HG03521 (cell line): ENCODE measurements around the gene IRF8.
A peak's percentile ranks its signal among the peaks of the same experiment; 100 is the strongest.
"Not testable (repeated sequence)": the region's sequence is repeated elsewhere in the genome, so short reads cannot be mapped to it uniquely, and the experiment has no call there.

ENCODE experiments used
- ATAC-seq: cut with Tn5 transposase; IDR thresholded peaks from one replicate; pipeline ENCODE4 v1.9.1; 2021; ENCODE audit warnings: mild to moderate bottlenecking, moderate library complexity; ENCODE audit not compliant: unreplicated experiment

Gene IRF8

GRCh38 chr16:85891776-85892166 lies 7.2 kb upstream of the IRF8 start:
- ATAC-seq: no peak

- ATAC-seq: no peak
Measured at GRCh38 chr16:85892760-85893159, 6.2 kb upstream of the IRF8 start.

GRCh38 chr16:85894266-85894665 lies 4.7 kb upstream of the IRF8 start:
- no peak for ATAC-seq

DNA sequence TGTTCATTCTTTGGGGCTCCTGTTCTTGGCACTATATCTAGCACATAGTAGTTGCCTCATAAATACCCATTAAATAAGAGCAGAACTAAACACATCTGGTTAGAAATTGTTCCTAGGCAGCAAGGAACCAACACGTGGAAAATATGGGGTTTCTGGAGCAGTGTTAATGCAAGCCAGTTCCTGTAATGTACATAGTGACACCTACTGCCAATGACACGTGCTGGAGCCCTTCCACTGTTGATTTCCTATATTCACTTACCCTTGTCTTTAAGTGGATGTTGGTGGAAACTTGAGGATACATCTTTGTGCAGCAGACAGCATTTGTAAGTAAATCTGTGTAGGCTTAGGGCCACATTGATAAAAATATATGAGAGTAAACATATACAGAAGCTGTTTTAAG lies 1.6 kb upstream of the IRF8 start:
- no peak for ATAC-seq

DNA sequence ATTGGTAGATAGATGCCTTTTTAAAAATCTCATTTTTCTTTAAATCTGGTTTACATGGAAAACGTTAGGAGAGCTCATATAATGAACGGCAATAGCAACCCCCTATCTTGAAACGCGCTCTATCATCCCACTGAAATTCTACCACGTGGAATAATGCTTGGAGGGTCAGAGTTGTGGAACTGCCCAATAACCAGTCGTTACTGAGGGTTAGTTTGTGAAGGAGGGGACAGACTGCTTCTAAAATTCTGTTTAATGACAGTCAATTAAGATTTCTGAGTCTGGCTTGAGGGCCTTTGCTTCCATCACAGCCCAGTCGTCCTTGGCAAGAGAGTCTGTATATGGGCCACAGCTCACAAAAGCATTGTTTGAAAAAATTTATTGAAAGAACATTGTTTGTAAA lies 482 bp downstream of the IRF8 start:
- no peak for ATAC-seq

DNA sequence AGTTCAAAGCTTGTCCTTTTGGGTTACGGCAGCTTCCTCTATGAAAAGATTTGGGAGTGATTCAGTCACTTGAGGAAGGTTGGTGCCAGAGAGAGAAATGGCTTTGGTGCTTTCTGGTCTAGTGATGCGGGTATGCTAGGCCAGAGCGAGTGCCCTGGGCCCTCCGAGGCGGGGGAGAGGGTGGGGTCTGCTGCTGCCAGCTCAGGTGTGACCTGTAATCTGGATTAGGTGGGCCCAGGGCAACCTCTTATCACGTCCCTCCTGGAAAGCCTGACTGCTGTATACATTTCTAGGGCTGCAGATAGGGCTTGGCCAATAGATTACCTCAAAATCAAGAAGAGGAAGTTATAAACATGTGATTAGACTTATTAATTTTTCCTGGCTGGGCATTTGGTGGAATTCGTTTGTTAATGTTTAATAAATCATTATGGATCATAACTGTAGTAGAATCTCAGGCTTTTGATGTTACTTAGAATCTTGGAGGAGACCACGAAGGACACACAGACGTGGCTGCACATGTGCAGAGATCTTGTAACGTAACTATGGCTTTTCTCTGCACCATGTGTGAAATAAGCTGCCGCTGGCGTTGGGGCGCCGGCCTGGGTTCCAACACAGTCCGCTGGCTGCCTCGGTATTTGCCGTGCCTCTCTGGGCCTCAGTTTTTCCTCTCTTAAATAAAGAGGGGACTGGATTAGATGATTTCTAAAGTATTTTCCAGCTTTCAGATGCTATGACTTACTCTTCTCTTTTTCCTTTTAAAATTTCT lies 1.2 kb downstream of the IRF8 start:
- ATAC-seq: no peak

DNA sequence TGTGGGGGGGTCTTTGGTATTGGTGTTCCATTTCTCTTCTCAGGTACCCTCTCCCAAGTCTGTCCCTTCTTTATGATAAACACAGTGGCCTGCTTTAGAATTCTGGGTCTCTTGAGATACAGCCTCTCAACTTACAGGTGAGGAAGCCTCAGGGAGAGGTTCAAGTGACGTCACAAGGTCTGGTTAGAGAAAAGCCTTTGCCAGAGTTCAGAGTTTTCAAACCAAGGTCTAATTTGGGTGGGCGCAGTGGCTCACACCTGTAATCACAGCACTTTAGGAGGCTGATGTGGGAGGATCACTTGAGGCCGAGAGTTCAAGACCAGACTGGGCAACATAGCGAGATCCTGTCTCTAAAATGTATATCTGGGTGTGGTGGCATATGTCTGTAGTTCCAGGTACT lies 2.1 kb downstream of the IRF8 start:
- ATAC-seq: no peak

- ATAC-seq: no peak
Measured at GRCh38 chr16:85901773-85902365, 2.9 kb downstream of the IRF8 start.

DNA sequence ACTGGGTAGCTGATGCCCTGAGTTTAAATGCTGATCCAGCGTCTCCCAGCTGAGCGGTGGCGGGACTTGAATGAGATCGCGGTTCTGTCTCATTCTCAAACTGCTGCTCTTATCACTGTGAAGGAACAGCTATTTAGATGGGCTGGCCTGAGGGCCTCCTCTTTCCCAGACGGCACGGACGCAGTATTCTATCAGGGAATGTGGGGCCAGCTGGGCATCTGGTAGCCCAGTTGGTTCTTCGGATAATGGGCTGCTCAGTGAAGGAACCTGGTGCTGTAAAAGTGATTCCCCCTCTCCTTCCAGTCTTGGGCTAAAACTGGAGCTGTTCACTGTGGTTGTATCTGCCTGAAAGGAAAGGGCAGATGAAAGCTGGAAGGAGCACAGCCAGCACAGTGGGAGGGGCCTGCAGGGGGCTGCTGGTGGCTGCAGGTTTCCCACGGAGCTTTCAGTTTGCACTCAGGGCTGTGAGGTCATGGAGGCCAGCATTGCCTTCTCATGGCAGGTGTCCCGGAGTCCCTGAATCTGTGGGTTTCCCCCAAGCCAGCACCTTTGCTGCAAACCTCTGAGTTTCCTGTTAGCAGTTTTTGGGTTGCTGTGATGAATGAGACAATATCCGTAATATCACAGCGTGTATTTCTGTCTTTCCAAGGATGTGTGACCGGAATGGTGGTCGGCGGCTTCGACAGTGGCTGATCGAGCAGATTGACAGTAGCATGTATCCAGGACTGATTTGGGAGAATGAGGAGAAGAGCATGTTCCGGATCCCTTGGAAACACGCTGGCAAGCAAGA lies 3.6 kb downstream of the IRF8 start:
- ATAC-seq: peak; percentile 64

DNA sequence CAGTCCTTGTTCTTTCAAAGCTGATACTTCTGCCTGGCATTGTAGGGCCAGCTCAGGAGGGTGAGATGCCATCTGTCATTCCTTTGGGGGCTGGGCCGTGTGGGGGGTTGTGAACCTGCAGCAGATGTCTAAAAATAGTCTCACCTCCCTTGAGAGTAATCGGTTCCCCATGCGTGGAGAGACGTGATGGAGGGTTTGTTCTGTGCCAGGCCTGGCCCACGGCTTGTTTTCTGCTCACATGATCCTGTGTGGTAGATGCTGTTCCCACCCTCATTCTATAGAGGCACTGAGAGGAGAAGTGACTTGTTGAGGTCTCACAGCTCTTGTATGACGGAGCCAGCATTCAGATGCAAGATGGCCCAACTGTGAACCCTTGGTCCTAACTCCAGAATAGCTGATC lies 4.6 kb downstream of the IRF8 start:
- ATAC-seq: no peak

- ATAC-seq: no peak
Measured at GRCh38 chr16:85905110-85906095, 6.4 kb downstream of the IRF8 start.

DNA sequence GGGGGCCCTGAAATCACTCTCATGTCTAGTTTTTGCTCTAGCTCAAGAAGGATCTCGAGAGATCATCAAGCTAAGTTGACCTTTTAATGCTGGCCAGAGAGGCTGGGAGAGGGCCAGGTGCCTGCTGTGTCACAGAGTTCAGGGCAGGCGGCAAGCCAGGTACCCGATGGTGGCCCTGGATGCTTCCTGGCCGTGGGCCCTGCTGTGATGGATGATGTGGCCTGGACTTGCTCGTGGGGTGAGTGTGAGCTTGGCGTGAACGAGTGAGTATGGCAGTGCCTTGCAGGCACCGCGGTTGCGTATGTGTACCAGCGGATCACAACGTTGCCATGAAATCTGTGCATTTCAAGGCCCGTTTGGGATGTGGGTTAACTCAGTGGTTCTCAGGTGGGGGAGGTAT lies 7.4 kb downstream of the IRF8 start:
- no peak for ATAC-seq

- ATAC-seq: not testable (repeated sequence)
Measured at GRCh38 chr16:85907231-85907630, 8.3 kb downstream of the IRF8 start.

- peak; percentile 45 for ATAC-seq
Measured at GRCh38 chr16:85908444-85908843, 9.5 kb downstream of the IRF8 start.

- peak; percentile 10 for ATAC-seq
Measured at GRCh38 chr16:85908889-85909589, 10.1 kb downstream of the IRF8 start.

DNA sequence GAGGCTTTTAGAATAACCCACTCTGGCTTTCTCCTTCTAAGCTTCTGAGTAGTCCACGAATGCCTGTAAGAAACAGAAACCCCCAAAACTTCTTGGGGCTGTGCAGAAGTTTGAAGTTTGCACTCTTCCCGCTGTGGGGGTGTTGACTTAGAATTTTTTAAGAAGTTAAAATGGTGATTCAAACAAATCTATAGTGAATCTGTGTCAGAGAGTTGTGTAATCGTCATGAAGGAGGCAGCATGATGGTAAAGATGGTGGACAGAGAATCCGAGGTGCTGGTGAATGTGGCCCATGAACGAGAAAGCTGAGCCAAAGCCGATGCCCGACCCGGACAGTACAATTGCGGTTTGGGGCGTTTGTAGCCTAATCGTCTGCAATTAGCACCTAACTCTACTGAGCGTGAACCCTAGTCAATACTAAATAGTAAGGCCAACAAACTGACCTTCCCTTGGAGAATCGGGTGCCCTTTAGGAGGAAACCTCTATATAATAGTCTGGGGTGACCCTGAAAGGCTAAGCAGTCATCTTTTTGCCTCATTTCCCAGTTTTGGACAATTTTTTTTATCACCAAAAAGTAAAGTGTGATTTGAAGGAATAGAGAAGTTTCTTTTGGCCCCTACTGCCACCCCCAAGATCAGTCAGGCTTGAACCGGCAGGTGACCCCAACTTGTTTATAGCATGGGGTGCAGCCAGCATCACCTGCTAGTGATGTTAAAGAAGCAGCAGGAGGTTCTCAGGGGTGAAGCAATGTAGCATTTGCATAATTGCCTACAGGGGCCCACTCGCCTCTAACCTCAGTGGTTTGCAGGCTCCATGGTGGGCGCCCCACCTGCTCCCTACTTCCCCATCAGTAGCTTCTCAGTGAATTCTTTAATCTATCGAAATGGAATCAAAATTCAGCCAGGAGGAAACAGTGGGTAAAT lies 11.2 kb downstream of the IRF8 start:
- ATAC-seq: no peak

DNA sequence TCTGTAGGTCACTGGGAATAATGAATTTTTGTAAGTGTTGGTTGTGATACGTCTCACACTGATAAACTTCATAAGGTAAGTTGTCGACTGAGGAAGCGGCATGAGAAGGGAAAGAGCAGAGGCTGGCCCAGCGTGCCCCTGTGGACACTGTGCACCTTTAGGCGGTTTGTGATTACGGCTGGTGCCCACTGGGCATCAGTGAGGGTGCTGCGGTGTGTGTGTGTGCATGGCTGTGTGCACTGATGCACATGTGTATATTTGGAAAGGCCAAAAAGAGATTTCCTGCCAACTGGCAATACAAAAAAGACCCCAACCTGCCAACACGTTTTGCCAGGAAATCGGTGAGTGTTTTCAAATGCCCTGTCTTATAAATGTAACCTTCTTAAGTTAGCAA lies 11.9 kb downstream of the IRF8 start:
- ATAC-seq: no peak

- no peak for ATAC-seq
Measured at GRCh38 chr16:85911251-85911930, 12.4 kb downstream of the IRF8 start.
